ENCODE results near the gene TRAPPC13.

GRCh38 chr5:65625743-65626142, 916 bp downstream of the TRAPPC13 start:
- TF ChIP-seq CTCF (IDR thresholded peaks at IDR 0.05; ENCODE audit: low read depth, low read length, missing input control), result no peak
- no peak for TF ChIP-seq SP1 (IDR thresholded peaks at IDR 0.05)
- no peak for TF ChIP-seq EGR1 (IDR thresholded peaks at IDR 0.05; ENCODE audit: low read depth in 2 of 2)
- no peak for TF ChIP-seq ATF3 (IDR thresholded peaks at IDR 0.05)
- no peak for TF ChIP-seq TAF1 (conservative IDR thresholded peaks at IDR 0.05)
- TF ChIP-seq HNF4G (IDR thresholded peaks at IDR 0.05), result no peak
- no peak for TF ChIP-seq FOXA1 (IDR thresholded peaks at IDR 0.05)
- no peak for TF ChIP-seq GABPA (IDR thresholded peaks at IDR 0.05 in 1 of 2, conservative IDR thresholded peaks at IDR 0.05 in 1 of 2)
- TF ChIP-seq REST (IDR thresholded peaks at IDR 0.05), result no peak
- no peak for TF ChIP-seq RXRA (IDR thresholded peaks at IDR 0.05)
- no peak for TF ChIP-seq JUND (IDR thresholded peaks at IDR 0.05)
- no peak for TF ChIP-seq YY1 (IDR thresholded peaks at IDR 0.05)
- TF ChIP-seq RAD21 (IDR thresholded peaks at IDR 0.05), result no peak
- TF ChIP-seq, protein P1, sequence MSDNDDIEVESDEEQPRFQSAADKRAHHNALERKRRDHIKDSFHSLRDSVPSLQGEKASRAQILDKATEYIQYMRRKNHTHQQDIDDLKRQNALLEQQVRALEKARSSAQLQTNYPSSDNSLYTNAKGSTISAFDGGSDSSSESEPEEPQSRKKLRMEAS (IDR thresholded peaks at IDR 0.05), result no peak
